Stomach (tissue), 4 donors: ENCODE results near the gene KCTD16.

Source experiments
- CTCF ChIP-seq, 7 experiments: fragments of 450-650 bp in 4 of 7; fragments of 200-600 bp in 3 of 7; sonication (generic) in 3 of 7; IDR thresholded peaks; one replicate each; pipeline ENCODE4 v1.5.1; 2016 to 2019; ENCODE audit warnings: antibody characterized with exemption in 7 of 7, control low read depth in 2 of 7, mild to moderate bottlenecking in 1 of 7
- EP300 ChIP-seq: sonication (generic); formaldehyde crosslinking; IDR thresholded peaks from one replicate; pipeline ENCODE4 v1.6.1; 2017; ENCODE audit warnings: antibody characterized with exemption
- POLR2A ChIP-seq, 4 donors: fragments of 450-650 bp; IDR thresholded peaks; one replicate each; pipeline ENCODE4 v1.6.1; 2016; ENCODE audit warnings: antibody characterized with exemption in 4 of 4, control low read depth in 2 of 4, mild to moderate bottlenecking in 1 of 4, moderate library complexity in 1 of 4
- POLR2AphosphoS5 ChIP-seq, 3 donors: sonication (generic); formaldehyde crosslinking; IDR thresholded peaks; one replicate each; pipeline ENCODE4 v1.6.1; 2016; ENCODE audit warnings: antibody characterized with exemption in 3 of 3

GRCh38 chr5:144139586-144139985 is 31.1 kb upstream of the KCTD16 start:
- TF ChIP-seq CTCF (IDR thresholded peaks at IDR 0.05) (no peak), POLR2AphosphoS5 (IDR thresholded peaks at IDR 0.05) (no peak), POLR2A (IDR thresholded peaks at IDR 0.05) (no peak), EP300 (no peak)
